Neutrophil (primary cell): ENCODE measurements around the gene PAPPA2.

Experiments
- H3K27ac ChIP-seq: fragments of 200-600 bp; sonication (generic); 2 replicates; pipeline ENCODE4 v1.5.1; 2016; ENCODE audit warnings: mild to moderate bottlenecking, moderate library complexity
- H3K27me3 ChIP-seq: fragments of 200-600 bp; sonication (generic); 2 replicates; pipeline ENCODE4 v1.6.0; 2016; ENCODE audit warnings: mild to moderate bottlenecking
- H3K36me3 ChIP-seq: fragments of 200-600 bp; sonication (generic); 2 replicates; pipeline ENCODE4 v1.5.1; 2017
- H3K4me1 ChIP-seq, 2 experiments: fragments of 200-600 bp in 1 of 2; sonication (generic) in 1 of 2; 1 replicate in 1 of 2; 2 replicates in 1 of 2; pipeline versions ENCODE4 v1.5.1 to v1.6.1; 2013 to 2016; ENCODE audit warnings: low read depth in 1 of 2, low read length in 1 of 2, mild to moderate bottlenecking in 1 of 2, moderate library complexity in 1 of 2; ENCODE audit not compliant: control insufficient read depth in 1 of 2, insufficient read depth in 1 of 2
- H3K4me3 ChIP-seq, 2 experiments: fragments of 200-600 bp in 1 of 2; sonication (generic) in 1 of 2; 1 replicate in 1 of 2; 2 replicates in 1 of 2; pipeline ENCODE4 v1.5.1; 2013 to 2016; ENCODE audit warnings: low read depth in 1 of 2, low read length in 1 of 2, mild to moderate bottlenecking in 1 of 2, moderate library complexity in 1 of 2
- H3K9me3 ChIP-seq: fragments of 200-600 bp; sonication (generic); 2 replicates; pipeline ENCODE4 v1.5.1; 2016
- CTCF ChIP-seq: fragments of 200-600 bp; sonication (generic); IDR thresholded peaks from 2 replicates; pipeline ENCODE4 v1.5.1; 2016; ENCODE audit warnings: antibody characterized with exemption

Gene PAPPA2

DNA sequence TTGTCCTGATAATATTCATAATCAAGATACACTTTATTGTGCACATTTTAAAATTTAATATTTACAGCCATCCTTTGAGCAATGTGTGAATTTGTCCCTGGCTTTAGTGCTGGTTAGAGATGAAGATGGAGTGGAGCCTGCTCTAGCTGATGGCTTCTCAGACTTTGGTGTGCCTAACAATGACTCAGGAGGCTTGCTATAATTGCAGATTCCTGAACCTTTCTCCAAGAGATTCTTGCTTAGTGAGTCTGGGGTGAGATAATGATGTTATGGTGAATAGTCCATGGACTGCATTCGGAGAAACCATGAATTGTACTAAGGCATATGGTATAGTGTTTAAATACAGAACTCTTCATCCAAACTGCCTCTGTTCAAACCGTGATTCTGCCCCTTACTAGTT lies 307.1 kb downstream of the PAPPA2 start:
- no peaks in the 10 kb centered on the region for H3K36me3 ChIP-seq
- H3K27ac ChIP-seq: no peak overlapping the region
- no peaks in the 10 kb centered on the region for H3K9me3 ChIP-seq
- TF ChIP-seq CTCF: no peak
- H3K27me3 ChIP-seq: no peaks in the 10 kb centered on the region
- H3K4me3 ChIP-seq: no peak overlapping the region
- H3K4me1 ChIP-seq: no peaks in the 10 kb centered on the region

DNA sequence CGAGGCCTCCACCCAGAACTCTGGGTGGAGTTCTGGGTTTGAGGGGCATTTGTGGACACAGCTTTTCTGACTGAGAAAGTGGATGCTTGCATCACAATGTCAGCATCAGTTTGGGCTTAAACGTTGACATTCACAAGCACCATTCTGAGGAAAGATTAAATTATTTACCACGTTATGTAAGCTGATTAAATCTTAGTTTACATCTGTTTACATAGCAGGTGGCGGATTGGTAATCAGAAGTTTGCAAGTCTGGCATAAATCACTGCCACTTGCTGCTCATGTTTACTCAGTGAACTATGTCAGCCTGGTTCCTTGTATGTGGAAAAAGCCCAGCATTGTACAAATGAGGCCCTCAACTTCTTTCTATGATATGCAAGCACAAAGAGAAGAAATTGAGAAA lies 310.1 kb downstream of the PAPPA2 start:
- TF ChIP-seq CTCF: no peak
- H3K9me3 ChIP-seq: no peaks in the 10 kb centered on the region
- no peak overlapping the region for H3K4me3 ChIP-seq
- no peaks in the 10 kb centered on the region for H3K4me1 ChIP-seq
- H3K27ac ChIP-seq: no peak overlapping the region
- H3K36me3 ChIP-seq: no peaks in the 10 kb centered on the region
- H3K27me3 ChIP-seq: no peaks in the 10 kb centered on the region

GRCh38 chr1:176774224-176774623 lies 311.2 kb downstream of the PAPPA2 start:
- Histone ChIP-seq H3K36me3 (no peaks in the 10 kb centered on the region), H3K9me3 (no peaks in the 10 kb centered on the region), H3K27ac (no peak overlapping the region), H3K4me1 (no peaks in the 10 kb centered on the region), H3K27me3 (no peaks in the 10 kb centered on the region), H3K4me3 (no peak overlapping the region)
- no peak for TF ChIP-seq CTCF

- no peak overlapping the region for H3K27ac ChIP-seq
- H3K27me3 ChIP-seq: no peaks in the 10 kb centered on the region
- H3K9me3 ChIP-seq: no peaks in the 10 kb centered on the region
- H3K4me1 ChIP-seq: no peaks in the 10 kb centered on the region
- no peaks in the 10 kb centered on the region for H3K36me3 ChIP-seq
- no peak for TF ChIP-seq CTCF
- H3K4me3 ChIP-seq: no peak overlapping the region
Measured at GRCh38 chr1:176775378-176775777, 312.4 kb downstream of the PAPPA2 start.

GRCh38 chr1:176775996-176776395 lies 313.0 kb downstream of the PAPPA2 start:
- Histone ChIP-seq H3K27me3 (no peaks in the 10 kb centered on the region), H3K27ac (no peak overlapping the region), H3K36me3 (no peaks in the 10 kb centered on the region), H3K9me3 (no peaks in the 10 kb centered on the region), H3K4me3 (no peak overlapping the region), H3K4me1 (no peaks in the 10 kb centered on the region)
- TF ChIP-seq CTCF: no peak

DNA sequence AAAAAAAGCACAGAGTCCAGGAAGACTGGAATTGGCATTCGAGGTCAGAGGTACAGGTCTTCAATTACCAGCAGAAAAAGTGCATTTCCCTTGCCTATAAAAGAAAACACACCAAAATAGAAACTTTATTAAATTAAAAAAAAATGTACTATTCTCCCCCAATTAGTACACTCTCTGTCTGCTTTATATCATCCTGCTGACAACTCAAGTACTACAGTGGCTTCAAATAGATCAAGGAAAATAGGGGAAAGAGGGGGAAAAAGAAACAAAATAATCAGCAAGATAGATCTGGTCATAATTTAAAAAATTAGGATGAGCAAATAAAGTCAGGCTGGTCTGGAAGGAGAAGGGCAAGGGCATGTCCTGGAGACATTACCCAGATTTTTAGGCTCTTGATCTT lies 315.1 kb downstream of the PAPPA2 start:
- H3K9me3 ChIP-seq: no peaks in the 10 kb centered on the region
- no peaks in the 10 kb centered on the region for H3K27me3 ChIP-seq
- H3K4me3 ChIP-seq: no peak overlapping the region
- no peaks in the 10 kb centered on the region for H3K4me1 ChIP-seq
- H3K36me3 ChIP-seq: no peaks in the 10 kb centered on the region
- no peak for TF ChIP-seq CTCF
- H3K27ac ChIP-seq: no peak overlapping the region
